HG03521 (cell line): Measurements from ENCODE around the gene RTN4.

Experiments used
- ATAC-seq: cut with Tn5 transposase; IDR thresholded peaks from one replicate; pipeline ENCODE4 v1.9.1; 2021; ENCODE audit warnings: mild to moderate bottlenecking, moderate library complexity; ENCODE audit not compliant: unreplicated experiment

RTN4 gene

GRCh38 chr2:55043841-55044240 lies 6.4 kb downstream of the RTN4 start:
- ATAC-seq = no peak

- no peak for ATAC-seq
These were observed 11.8 kb downstream of the RTN4 start for GRCh38 chr2:55038428-55038827.

- ATAC-seq = no peak
These were observed 14.5 kb downstream of the RTN4 start for GRCh38 chr2:55035716-55036115.

DNA sequence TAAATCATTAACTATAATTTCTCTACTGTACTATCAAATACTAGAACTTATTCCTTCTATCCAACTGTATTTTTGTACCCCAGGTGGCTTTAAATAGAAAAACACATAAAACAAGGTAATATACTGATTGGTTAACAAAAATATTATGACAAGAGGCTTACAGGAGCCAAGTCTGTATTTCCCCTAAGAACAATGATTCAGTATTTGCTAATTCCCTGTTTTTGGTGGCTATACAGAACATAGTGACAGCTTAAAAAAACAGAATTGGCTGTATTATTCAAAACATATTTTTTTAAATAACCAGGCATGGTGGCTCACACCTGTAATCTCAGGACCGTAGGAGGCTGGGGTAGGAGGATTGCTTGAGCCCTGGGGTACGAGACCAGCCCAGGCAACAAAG lies 16.3 kb downstream of the RTN4 start:
- ATAC-seq = no peak

GRCh38 chr2:55033076-55033742 lies 17.0 kb downstream of the RTN4 start:
- ATAC-seq = peak; percentile 96

DNA sequence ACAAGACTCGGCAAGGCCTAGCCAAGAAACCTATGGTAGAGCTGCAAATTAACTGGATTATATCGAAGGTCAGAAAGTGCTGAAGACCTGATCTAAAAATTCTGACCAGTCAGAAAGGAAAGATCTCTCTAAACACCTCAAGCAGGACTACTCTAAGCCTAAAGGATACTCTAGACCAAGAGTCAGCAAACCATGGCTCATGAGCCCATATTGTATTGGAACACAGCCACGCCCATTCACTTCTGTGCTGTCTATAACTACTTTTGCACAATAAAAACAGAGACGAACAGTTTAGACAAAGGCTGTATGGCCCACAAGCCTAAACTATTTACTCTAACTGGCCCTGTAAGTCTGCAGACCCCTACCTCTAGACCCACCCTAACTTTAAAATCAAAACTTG lies 18.7 kb downstream of the RTN4 start:
- no peak for ATAC-seq

GRCh38 chr2:55030766-55031165 lies 19.5 kb downstream of the RTN4 start:
- ATAC-seq = no peak

DNA sequence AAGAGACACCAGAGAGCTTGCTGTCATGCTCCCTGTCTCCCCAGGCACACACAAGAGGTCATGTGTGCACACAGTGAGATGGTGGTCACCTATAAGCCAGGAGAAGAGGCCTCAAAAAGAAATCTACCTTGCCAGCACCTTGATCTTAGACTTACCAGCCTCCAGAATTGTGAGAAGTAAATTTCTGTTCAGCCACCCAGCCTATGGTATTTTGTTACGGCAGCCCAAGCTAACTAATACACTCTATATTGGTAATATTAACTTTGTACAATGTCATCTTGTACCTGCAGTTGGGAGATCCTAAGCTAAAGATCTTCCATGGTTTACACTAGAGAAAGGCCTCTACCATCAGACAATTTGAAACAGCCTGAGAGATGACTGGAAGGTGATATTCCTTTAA lies 21.2 kb downstream of the RTN4 start:
- ATAC-seq = no peak

GRCh38 chr2:55027226-55027625 lies 23.0 kb downstream of the RTN4 start:
- ATAC-seq = no peak

- no peak for ATAC-seq
These were observed 24.0 kb downstream of the RTN4 start for GRCh38 chr2:55026202-55026601.

- no peak for ATAC-seq
These were observed 24.6 kb downstream of the RTN4 start for GRCh38 chr2:55025627-55026026.

- no peak for ATAC-seq
These were observed 25.2 kb downstream of the RTN4 start for GRCh38 chr2:55025082-55025481.

DNA sequence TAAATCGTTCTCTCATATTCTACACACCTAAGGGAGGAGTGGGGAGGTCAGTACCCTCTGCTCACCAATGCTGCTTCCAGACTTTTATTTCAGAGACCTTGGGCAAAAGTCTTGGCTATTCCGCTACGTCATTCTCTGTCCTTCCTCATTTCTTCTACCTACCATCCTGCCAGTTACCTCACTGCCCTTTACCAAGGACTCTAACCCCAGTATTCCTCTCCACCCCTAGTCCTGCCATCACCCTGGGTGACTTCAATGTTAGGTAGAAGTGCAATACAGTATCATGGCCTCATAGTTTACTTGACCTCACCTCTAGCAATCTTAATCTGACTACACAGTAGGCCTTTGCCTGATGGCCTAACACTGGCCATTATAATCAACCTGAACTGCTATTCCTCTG lies 27.8 kb downstream of the RTN4 start:
- no peak for ATAC-seq

GRCh38 chr2:55019526-55020258 lies 30.6 kb downstream of the RTN4 start:
- no peak for ATAC-seq

- no peak for ATAC-seq
These were observed 31.6 kb downstream of the RTN4 start for GRCh38 chr2:55018619-55019018.

DNA sequence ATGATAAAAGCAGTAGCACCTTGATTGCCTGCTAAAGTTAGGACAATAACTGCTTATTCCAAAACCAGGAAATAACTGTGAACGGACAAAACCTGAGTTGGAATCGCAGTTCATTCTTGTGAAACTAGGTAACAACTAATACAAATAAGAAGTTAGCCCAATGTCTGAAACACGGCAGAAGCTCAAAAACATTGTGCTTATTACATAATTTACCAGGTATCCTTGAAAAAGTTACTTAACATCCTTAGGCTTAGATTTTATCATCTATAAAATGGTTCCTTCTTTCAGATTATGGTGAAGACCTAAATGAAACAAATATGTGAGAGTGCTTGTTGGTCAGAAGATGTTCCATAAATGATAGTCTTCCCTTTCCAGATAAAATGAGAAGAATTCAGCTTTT lies 32.4 kb downstream of the RTN4 start:
- ATAC-seq = no peak

GRCh38 chr2:55017428-55017827 lies 32.8 kb downstream of the RTN4 start:
- ATAC-seq = no peak

DNA sequence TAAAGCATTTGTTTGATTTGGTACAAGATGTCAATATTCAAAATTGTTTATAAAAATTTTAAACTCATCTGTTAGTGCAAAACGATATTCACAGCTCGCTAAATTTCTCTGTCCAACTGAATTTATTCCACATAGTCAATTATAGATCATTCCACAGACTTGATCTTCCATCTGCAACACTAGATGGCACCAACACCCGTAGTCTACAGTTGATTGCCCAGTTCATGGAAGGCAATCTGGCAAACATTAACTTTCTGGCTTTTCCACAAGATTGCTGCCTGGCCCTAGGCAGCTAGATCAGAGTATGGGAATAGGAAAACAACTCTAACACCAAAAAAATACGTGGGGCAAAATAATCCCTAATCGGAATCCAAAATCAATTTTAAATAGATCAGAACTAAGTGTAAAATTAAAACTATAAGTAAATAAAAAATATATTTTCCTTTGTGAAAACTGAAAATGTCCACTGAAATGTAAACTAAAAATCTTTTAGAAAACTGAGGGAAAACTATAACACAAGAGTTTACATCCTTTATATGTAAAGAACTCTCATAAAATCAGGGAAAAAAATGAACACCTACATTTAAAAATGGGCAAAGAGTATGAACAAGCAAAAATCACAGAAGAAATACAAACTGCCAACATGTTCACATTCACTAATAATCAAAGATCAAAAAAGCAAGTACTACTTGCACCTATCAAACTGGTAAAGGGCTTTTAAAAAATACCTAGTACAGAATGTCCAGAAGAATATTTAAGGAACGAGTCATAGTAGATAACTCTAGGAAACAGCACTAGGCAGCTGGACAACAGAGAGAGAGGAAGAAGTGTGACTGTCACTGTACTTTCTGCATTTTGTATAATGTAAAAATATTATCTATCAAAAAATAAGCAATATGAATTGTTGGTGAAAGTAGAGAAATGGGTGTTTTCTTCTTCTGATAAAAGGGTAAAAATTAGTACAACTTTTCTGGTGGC lies 35.0 kb downstream of the RTN4 start:
- ATAC-seq = no peak

DNA sequence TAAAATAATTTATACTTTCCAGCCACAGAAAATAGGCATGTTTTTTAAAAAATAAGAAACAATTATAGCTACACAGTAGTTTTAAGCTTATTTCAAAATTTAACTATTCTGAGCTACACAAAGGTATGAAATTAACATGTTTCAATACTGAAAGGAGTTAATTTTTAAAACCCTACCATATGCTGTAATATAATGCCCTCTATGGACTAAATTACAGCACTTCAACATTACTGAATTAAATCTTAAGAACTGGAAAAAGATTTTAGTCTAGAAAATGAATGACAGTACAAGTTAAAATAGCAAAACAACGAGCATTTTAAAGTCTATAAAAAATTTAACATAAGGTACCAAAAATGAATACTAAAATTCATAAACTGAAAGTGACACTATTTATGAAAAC lies 36.3 kb downstream of the RTN4 start:
- no peak for ATAC-seq

DNA sequence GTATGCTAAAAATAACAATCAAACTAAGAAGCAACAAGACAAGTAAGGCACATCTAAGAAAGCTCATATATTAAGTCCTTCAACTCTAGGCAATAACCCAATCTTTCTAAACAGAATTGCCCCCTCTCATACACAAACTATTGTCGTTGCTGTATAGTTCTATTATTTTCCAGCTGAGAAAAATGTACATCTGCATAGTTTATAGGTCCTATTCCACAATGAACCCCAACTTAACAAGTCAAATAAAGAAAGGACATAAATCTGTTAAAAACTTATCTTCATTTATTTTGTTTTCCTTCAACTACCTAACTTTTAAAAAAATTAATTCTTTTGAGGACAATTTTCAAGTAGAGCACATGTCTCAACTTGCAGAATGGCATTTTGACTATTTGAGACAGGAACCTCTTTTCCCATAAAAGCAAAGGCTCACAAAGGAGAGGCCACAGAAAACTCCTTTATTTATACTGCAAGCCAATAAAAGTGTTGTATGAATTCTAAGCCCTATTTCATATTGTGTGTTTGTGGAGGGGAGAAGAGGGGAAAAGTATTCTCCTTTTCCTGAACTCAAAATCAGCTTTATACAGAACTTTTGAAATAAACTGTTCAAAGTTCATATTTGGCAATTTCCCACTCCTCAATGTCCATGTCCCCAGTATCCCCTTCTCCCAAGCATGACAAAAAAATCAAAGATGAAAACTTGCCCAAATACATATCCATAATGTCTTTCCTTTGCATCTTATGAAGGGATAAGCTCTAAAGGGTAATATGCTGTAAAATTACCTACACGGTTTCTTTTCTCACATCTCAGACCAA lies 37.4 kb downstream of the RTN4 start:
- ATAC-seq = no peak
